ENCODE data around the gene CRACR2B. TPM values are rescaled to one million over a fixed set of nuclear protein-coding genes. Genes with fewer than 3 reads are reported as not detected.

CRACR2B gene
- total and polyA plus RNA-seq, 2 of the 13 experiments (the other 11 are each of a cell fraction or from before 2014, with no cell fraction given) = 14.9 to 21.0 TPM

- TF ChIP-seq ZNF513 (CRISPR knock-in tag; conservative IDR thresholded peaks at IDR 0.05) (peak; percentile 53; the same call in 1 of the 2 replicates), SP4 (CRISPR knock-in tag; IDR thresholded peaks at IDR 0.05) (peak; percentile 61; the same call in 1 of the 2 replicates), SP2 (CRISPR knock-in tag; IDR thresholded peaks at IDR 0.05) (0 out of 2 replicates have a peak, but pooled peaks have one; percentile 9), ATF7-NPFF (CRISPR knock-in tag; IDR thresholded peaks at IDR 0.05; ENCODE audit: low read depth) (peak; percentile 67; the same call in 1 of the 2 replicates), SKI (IDR thresholded peaks at IDR 0.05; ENCODE audit: partially characterized antibody) (peak; percentile 74), KDM2A (CRISPR knock-in tag; IDR thresholded peaks at IDR 0.05; ENCODE audit: borderline replicate concordance, low read depth) (peak; percentile 53), ZNF451 (CRISPR knock-in tag; IDR thresholded peaks at IDR 0.05) (peak; percentile 74; the same call in 1 of the 2 replicates), SP1 (IDR thresholded peaks at IDR 0.05) (no peak), SP1 (CRISPR knock-in tag; IDR thresholded peaks at IDR 0.05) (0 out of 2 replicates have a peak, but pooled peaks have one; percentile 15), KAT2B (IDR thresholded peaks at IDR 0.05; ENCODE audit: borderline replicate concordance, low read depth, low read length) (no peak), SIN3A (IDR thresholded peaks at IDR 0.05; ENCODE audit: borderline replicate concordance, low read depth, low read length) (peak; percentile 40; the same call in 1 of the 2 replicates), SMC3 (IDR thresholded peaks at IDR 0.05; ENCODE audit: low read length) (peak; percentile 5; the same call in 1 of the 2 replicates), GMEB1 (CRISPR knock-in tag; IDR thresholded peaks at IDR 0.05; ENCODE audit: borderline replicate concordance) (no peak), MTA1 (CRISPR knock-in tag; IDR thresholded peaks at IDR 0.05; ENCODE audit: borderline replicate concordance) (peak; percentile 46; the same call in 1 of the 2 replicates), NPAS2 (CRISPR knock-in tag; IDR thresholded peaks at IDR 0.05; ENCODE audit: borderline replicate concordance) (no peak), ZFP62 (CRISPR knock-in tag; IDR thresholded peaks at IDR 0.05) (0 out of 2 replicates have a peak, but pooled peaks have one; percentile 43), KDM4B (CRISPR knock-in tag; IDR thresholded peaks at IDR 0.05) (no peak), SALL2 (CRISPR knock-in tag; IDR thresholded peaks at IDR 0.05) (peak; percentile 50; the same call in 1 of the 2 replicates), SAP130 (CRISPR knock-in tag; IDR thresholded peaks at IDR 0.05; ENCODE audit: low read depth) (0 out of 2 replicates have a peak, but pooled peaks have one; percentile 39), CBFB (CRISPR knock-in tag; IDR thresholded peaks at IDR 0.05) (peak; percentile 13; the same call in 1 of the 2 replicates)
Observed at GRCh38 chr11:798093-798713, 29.5 kb upstream of the CRACR2B start, which contains the start of gene SLC25A22 (continued).

Data from HepG2 (cell line).